GM18517 (cell line): Measurements from ENCODE around the gene TRAFD1.

ENCODE experiments used
- ATAC-seq: cut with Tn5 transposase; IDR thresholded peaks from one replicate; pipeline ENCODE4 v1.9.1; 2021; ENCODE audit warnings: mild to moderate bottlenecking, moderate library complexity; ENCODE audit not compliant: unreplicated experiment

Gene TRAFD1

GRCh38 chr12:112175361-112176155, 50.2 kb downstream of the TRAFD1 start:
- ATAC-seq, result no peak

- ATAC-seq, result no peak
These were observed 51.1 kb downstream of the TRAFD1 start for GRCh38 chr12:112176321-112177010.

- ATAC-seq, result no peak
These were observed 53.4 kb downstream of the TRAFD1 start for GRCh38 chr12:112178796-112179195.

DNA sequence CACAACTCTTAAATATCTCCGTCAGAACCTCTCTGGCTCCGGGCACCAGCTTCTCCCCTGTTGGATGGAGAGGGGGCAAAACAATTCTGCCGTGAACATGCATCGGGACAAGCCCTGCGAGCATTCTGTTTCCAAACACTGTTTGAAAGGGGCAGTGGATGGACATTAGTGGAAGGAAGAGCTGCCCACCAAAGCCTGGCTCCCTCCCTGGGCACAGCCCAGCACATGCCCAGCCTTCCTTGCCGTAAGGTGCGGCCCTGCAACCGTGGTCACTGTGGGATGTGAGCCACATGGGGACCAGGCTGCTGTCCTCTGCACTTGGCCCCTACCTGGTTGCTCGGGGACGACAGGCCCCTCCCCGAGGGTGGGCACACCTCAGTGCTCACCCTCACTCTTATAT, 54.0 kb downstream of the TRAFD1 start:
- no peak for ATAC-seq

- no peak for ATAC-seq
These were observed 54.6 kb downstream of the TRAFD1 start for GRCh38 chr12:112179916-112180315.

DNA sequence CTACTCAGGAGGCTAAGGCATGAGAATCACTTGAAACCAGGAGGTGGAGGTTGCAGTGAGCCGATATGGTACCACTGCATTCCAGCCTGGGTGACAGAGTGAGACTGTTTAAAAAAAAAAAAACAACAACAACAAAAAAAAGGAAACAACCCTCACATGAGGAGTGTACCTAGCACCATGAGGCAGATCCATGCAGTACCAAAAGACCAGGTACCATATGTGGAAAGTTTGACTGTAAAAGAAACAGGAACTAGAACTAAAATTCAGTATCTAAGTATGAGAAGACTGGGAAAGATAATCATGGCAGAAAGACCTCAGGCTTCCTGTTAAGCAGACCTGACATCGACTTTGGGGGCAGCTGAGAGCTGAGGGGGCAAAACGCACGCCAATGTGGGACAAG, 55.1 kb downstream of the TRAFD1 start:
- no peak for ATAC-seq

DNA sequence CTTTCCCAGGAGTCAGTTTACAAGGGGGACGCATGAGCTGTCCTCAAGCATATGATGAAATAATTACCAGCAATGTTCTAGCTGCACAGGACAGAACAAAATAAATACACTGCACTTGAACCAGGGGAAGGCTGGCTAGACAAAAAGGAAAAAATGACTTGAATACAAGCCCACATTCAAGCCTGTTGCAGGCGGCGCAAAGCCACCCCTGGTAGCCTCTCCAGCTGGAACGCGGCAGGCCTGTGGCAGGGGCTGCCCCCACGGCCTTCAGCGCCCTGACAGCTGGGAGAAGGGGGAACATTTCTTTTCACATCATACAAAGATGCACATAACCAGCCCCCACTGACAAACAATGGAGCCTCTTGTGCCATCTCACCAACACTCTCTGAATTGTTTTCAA, 57.1 kb downstream of the TRAFD1 start:
- no peak for ATAC-seq

DNA sequence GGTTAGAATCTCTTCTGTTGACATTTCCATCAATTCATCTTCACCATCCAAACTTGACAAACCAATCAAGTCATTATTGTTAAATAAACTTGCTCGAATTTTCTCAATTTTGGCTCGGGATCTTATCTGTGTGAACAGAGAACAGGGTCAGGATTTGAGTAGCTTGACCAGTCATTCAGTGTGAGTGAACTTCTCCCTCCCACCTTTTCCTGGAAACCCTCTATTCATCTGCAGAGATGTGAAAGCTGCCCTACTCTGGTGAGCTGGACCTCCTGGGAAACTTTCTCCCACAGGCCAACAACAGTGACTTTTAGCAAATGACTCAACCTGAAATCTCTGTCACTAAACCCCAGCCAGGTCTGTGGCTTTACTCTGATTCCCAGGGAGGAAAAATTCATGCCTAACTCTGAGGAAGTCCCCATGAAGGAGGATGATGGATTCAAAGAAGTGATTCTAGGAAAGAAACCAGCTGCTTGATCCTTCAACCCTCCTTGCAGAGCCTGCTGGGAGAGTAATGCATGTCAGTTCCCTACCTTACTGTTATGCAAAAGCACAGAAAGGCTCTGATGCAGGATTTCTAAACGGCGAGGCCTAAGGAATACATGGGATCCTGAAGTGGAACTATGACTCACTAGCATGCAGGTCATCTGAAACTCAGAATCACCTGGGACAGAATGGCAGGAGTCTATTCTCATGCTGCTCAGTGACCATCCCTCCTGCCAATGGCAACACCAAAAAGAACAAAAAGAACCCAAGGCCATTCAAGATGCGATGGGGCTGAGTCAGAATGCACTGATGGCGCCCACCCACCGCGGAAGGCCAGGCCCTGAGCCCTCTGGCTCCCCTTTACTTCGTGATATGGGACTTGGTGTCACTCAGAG, 58.0 kb downstream of the TRAFD1 start:
- no peak for ATAC-seq

DNA sequence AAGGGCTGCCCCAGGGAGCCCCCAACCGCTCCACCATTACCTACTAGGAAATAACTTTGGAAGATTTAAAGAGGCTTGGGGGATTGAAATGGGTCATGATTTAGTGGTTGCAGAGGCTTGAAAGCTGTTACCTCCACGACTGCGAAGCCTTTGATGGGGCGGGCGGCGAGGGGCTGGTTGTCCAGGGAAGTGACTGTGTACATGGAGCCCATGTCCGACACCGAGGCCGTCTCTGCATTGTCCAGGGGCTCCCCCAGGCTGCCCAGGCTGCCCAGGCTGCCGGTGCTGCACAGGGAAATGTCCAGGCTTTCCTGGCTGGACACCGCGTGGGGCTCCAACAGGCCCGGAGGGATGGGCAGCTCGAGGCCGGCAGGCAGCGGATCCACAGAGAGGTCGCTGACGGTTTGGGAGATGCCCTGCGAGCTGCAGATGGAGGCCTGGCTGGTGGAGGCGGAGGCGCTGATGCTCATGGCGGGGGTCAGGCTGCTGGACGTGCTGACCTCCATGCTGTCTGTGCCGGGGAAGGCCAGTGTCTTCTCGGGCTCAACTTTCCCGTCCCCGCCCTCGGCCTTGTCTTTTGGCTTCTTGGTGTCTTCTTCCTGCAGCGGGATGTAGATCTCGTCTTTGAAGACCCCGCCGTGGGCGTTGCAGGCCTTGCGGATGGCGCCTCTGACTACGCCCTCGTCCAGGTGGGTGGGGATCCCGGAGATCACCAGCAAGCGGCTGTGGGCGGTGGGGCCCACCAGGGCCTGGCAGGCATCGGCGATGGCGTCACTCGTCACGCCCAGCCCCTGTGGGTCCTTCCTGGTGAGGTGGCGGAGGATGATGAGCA, 58.9 kb downstream of the TRAFD1 start:
- ATAC-seq, result no peak

DNA sequence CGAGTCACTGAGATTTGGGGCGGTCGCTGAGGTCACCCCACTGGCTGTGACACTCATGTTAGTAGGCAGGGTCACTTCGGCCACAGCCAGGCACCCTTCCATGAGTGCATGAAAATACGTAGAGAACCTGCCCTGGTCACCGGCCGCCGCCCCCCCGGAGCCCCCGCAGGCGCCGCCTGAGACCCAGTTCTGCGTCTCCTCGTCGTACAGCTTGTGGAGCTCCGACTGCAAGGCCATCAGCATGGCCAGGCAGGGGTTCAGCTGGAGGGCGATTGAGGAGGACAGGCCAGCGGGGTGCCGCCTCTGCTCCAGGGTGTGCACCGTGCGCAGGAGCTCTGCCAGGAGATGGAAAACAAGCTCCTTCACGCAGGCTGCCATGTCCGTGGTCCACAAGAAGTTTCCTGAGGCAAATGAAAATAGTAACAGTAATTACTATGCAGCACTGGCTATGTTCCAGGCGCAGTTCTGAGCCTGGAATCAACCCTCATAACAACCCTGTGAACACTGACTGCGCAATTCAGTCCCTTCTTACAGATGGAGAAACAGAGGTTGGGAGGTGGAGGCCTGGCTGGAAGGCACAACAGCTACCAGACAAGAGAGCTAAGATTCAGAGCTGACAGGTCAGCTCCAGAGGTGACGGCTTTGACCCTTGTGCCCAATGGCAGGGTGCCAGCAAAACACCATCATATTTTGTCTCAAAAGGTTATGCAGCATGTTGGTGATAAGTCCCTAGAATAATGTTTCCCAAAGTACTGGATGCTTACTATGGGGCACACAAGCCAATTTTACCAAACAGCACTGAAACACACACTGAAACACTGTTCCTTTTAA, 59.9 kb downstream of the TRAFD1 start:
- no peak for ATAC-seq

GRCh38 chr12:112188130-112188830, 62.9 kb downstream of the TRAFD1 start:
- no peak for ATAC-seq

DNA sequence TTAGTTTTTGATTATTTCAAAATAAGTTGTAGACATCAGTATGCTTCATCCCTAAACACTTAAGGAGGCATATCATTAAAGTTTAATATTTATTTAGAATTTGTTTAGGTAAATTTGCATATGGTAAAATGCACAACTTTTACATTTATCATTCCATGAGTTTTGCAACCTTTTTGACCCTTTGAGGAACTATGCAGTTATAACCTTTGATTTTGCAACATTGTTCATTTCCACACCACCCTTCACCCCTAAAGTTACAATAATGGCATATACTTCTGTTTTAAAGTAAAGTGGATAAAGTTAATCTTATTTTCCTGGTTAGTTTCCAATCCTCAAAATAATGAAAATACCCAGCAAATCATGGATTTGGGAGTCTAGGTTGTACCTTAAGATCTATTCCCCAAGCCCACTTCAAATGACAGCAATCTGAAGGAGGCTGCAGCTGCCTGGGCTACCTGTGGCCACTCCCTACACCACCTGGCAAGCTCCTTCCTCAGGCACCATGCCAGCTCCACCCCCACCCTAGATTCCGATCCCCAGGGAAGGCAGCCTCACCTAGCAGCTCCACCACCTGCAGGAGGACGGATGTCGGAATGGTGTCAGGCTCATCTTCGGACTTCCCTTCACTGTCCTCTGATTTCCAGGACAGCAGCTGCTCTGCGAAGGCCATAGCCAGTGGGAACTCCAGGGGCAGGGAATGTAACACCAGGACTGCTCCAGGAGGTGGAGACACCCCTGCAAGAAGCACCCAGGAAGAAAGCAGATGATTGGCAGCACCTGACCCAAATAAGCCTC, 65.1 kb downstream of the TRAFD1 start:
- no peak for ATAC-seq

GRCh38 chr12:112191201-112191600, 65.8 kb downstream of the TRAFD1 start:
- no peak for ATAC-seq

DNA sequence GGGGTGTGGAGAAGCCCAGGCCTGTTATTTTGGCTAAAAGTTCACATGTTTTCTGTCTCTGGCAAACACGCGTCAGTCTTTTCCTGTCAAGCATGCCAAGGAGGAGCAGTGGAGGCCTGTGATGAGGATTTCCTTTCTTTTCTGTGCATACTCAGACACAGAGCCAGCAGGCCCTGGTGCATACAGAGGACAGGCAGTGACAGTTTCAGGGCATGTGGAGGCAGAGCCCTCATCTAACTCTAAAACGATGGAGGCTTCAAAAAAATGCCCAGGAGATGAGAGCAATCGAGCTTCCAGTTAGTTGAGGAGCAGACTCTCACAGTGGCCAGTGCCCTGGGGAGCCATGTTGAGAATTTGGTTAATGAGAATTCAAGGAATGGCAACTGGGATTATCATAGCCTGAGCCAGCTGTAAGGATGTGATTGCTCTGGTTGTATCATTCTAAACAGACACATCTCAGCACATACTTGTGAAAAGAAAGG, 66.5 kb downstream of the TRAFD1 start:
- ATAC-seq, result no peak

DNA sequence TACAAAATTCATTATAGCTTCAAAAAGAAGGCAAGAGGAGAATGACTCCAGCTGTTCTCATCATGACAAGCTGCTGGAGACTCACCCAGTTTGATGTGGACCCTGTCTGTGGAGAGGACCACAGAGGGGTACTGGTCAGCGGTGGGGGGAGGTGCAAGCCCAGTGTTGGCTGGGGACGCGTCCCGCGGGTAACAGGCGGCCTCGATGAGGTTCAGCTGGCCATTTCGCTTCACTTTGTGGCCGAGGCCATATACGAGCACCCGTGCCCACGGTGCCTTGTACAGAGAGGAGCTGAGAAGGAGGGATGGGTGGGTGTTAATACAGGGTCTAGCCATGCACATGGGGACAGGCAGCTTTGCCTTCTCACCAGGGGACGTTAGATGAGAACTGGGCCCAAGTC, 67.1 kb downstream of the TRAFD1 start:
- ATAC-seq, result no peak

DNA sequence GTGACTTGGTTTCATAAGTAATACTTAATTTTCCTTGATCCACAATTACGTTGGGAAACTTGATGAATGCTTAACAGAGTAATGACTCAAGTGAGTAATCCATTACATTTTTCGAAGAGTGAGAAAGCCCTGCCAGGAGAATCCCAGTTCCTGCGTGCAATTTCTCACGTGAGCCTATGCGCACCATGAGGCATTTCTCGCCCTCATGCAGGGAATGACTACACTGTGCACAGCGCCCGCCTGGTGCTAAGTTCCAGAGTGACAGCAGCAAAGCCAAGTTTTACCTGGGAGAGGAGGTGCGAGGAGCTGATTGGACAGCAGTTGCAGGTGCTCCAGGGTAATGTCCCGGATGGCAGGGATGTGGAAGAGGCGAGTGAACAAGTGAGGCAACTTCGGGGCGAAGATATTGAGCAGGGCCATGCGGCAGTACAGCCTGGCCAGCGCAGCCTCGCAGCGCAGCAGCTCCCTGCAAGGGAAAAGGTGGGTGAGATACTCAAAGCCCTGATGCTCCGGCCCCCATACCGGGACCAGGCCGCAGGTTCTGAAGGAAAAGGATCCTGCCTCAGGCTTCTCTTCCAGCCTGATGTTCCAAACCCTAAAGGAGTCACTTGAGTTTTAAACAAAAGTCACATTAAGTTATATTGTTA, 69.4 kb downstream of the TRAFD1 start:
- no peak for ATAC-seq

DNA sequence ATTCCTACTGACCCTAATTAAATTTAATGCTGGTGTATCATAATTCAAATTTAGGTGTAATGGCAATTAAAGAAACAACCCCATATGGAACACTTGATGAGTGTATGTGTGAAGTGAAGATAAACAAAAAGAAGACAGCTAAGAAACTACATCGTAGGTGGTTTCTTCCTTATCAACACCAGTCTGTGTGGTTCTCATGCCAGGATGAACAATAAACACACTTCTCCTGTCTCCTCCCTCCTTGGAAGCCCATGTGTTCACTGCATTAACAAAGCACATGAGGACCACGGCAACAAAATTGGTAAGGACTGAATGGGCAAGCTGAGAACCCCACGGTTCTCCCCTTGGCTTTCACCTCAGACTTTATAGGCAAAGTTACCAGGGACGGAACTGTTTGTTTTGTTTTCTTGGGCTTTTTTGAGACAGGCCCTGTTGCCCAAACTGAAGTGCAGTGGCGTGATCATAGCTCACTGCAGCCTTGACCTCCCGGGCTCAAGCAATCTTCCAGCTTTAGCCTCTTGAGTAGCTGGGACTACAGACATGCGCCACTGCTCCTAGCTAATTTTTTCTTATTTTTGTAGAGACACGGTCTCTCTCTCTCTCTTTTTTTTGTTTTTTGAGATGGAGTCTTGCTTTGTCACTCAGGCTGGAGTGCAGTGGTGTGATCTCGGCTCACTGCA, 71.0 kb downstream of the TRAFD1 start:
- no peak for ATAC-seq
